B cell (primary cell): ENCODE data around the gene CD4. TPM values are rescaled to one million over a fixed set of nuclear protein-coding genes. Genes with fewer than 3 reads are reported as not detected.

Experiments
- ATAC-seq: fragments of 200-7000 bp; cut with Tn5 transposase; one replicate; pipeline ENCODE4 v1.10.0; 2021; ENCODE audit warnings: low read depth, mild to moderate bottlenecking, moderate number of reproducible peaks, moderate library complexity
- CTCF ChIA-PET: fragments of 350-600 bp; sonication (Branson Sonifier 250); formaldehyde crosslinking; loops from one replicate; lab custom pipeline; 2021; ENCODE audit warnings: antibody characterized with exemption, inconsistent platforms; lab: Charles Lee
- POLR2A ChIA-PET: fragments of 350-600 bp; sonication (Branson Sonifier 250); formaldehyde crosslinking; loops from one replicate; lab custom pipeline; 2021; ENCODE audit warnings: antibody characterized with exemption; lab: Charles Lee
- DNase-seq: peaks from one replicate; pipeline ENCODE4 v3.0.0; 2013
- H2AFZ ChIP-seq: 2 replicates; pipeline ENCODE4 v1.6.1; 2012; ENCODE audit warnings: mild to moderate bottlenecking, low read depth, low read length; ENCODE audit not compliant: insufficient read depth, poor library complexity, severe bottlenecking
- H3K27ac ChIP-seq, 2 donors: 1 replicate in 1 of 2; 2 replicates in 1 of 2; pipeline ENCODE4 v1.5.1; 2012 to 2013; ENCODE audit warnings: low read length in 2 of 2, mild to moderate bottlenecking in 2 of 2, moderate library complexity in 1 of 2
- H3K27me3 ChIP-seq, 4 experiments: fragments of 200-600 bp in 1 of 4; sonication (generic) in 1 of 4; replicated peaks in 1 of 4; 1 replicate in 2 of 4; 2 replicates in 2 of 4; pipeline versions ENCODE4 v1.6.1 to v1.7.0; 2013 to 2016; ENCODE audit warnings: low read length in 3 of 4, mild to moderate bottlenecking in 2 of 4, mixed read lengths in 1 of 4, moderate library complexity in 1 of 4; ENCODE audit not compliant: insufficient read depth in 4 of 4, control insufficient read depth in 3 of 4; ENCODE audit errors: control extremely low read depth in 1 of 4
- H3K36me3 ChIP-seq, 2 experiments: replicated peaks in 1 of 2; 1 replicate in 1 of 2; 2 replicates in 1 of 2; pipeline versions ENCODE4 v1.6.1 to v1.7.1; 2013; ENCODE audit warnings: low read length in 1 of 2; ENCODE audit not compliant: insufficient read depth in 2 of 2, control insufficient read depth in 1 of 2; ENCODE audit errors: control extremely low read depth in 1 of 2, extremely low read depth in 1 of 2
- H3K4me1 ChIP-seq, 2 donors: fragments of 200-600 bp in 1 of 2; sonication (generic) in 1 of 2; 1 replicate in 1 of 2; 2 replicates in 1 of 2; pipeline versions ENCODE4 v1.5.1 to v1.6.1; 2013 to 2017; ENCODE audit warnings: low read length in 2 of 2; ENCODE audit not compliant: control insufficient read depth in 2 of 2, insufficient read depth in 2 of 2
- H3K4me2 ChIP-seq: replicated peaks from 2 replicates; pipeline ENCODE3; 2012; ENCODE audit warnings: mild to moderate bottlenecking, low read depth, low read length; ENCODE audit not compliant: poor library complexity, severe bottlenecking
- H3K4me3 ChIP-seq, 5 experiments: fragments of 200-600 bp in 1 of 5; sonication (generic) in 1 of 5; 1 replicate in 3 of 5; 2 replicates in 2 of 5; pipeline versions ENCODE4 v1.5.1 to v1.7.0; 2011 to 2016; ENCODE audit warnings: low read length in 4 of 5, mild to moderate bottlenecking in 4 of 5, low read depth in 2 of 5, control low read depth in 1 of 5, moderate library complexity in 1 of 5; ENCODE audit not compliant: insufficient read depth in 1 of 5; ENCODE audit errors: control extremely low read depth in 1 of 5, extremely low read depth in 1 of 5
- H3K79me2 ChIP-seq: fragments of 200-600 bp; sonication (generic); one replicate; pipeline ENCODE4 v1.6.0; 2016; ENCODE audit warnings: low read length; ENCODE audit not compliant: control insufficient read depth, insufficient read depth
- H3K9ac ChIP-seq: fragments of 200-600 bp; sonication (generic); 2 replicates; pipeline ENCODE4 v1.6.1; 2017; ENCODE audit warnings: mild to moderate bottlenecking, low read length, moderate library complexity
- H3K9me3 ChIP-seq, 3 donors: one replicate each; pipeline versions ENCODE4 v1.6.1 to v1.7.1; 2013; ENCODE audit warnings: low read length in 2 of 3; ENCODE audit not compliant: control insufficient read depth in 2 of 3, insufficient read depth in 1 of 3; ENCODE audit errors: control extremely low read depth in 1 of 3
- H4K20me1 ChIP-seq: 2 replicates; pipeline ENCODE4 v1.6.0; 2012; ENCODE audit warnings: mild to moderate bottlenecking, low read length; ENCODE audit not compliant: insufficient read depth, control insufficient read depth, poor library complexity, severe bottlenecking
- H3K27ac Mint-ChIP-seq: one replicate; pipeline ENCODE4 v1.8.0; 2021; ENCODE audit warnings: mixed read lengths
- H3K27me3 Mint-ChIP-seq: one replicate; pipeline ENCODE4 v1.8.0; 2021; ENCODE audit warnings: mixed read lengths
- H3K4me1 Mint-ChIP-seq: one replicate; pipeline ENCODE4 v1.8.0; 2021; ENCODE audit warnings: mixed read lengths
- H3K4me3 Mint-ChIP-seq: one replicate; pipeline ENCODE4 v1.8.0; 2021; ENCODE audit warnings: mixed read lengths
- H3K9me3 Mint-ChIP-seq: one replicate; pipeline ENCODE4 v1.8.0; 2022; ENCODE audit warnings: mixed read lengths; ENCODE audit not compliant: insufficient read depth
- EZH2 ChIP-seq: IDR thresholded peaks from 2 replicates; pipeline ENCODE4 v1.6.1; 2012; ENCODE audit warnings: borderline replicate concordance, low read depth, mild to moderate bottlenecking, moderate library complexity, low read length; ENCODE audit not compliant: insufficient read depth, poor library complexity, severe bottlenecking
- WGBS: methylation state at CpG from one replicate; pipeline ENCODE4 v1.1.5; 2013; ENCODE audit warnings: missing lambda C conversion rate; ENCODE audit not compliant: insufficient coverage; 5-methylcytosine and 5-hydroxymethylcytosine counted together
- intact Hi-C: fragments of 100-400 bp; cut with micrococcal nuclease; formaldehyde crosslinking; loops from one replicate; pipeline ENCODE4 v1.10.0; 2022
- polyA plus RNA-seq: library from polyadenylated mRNA; depleted of rRNA; stranded (reverse); fragments of >200 nt; gene quantifications from 2 replicates; pipeline ENCODE4 v1.2.3, GENCODE V29; 2012
- total RNA-seq, 2 donors: library from RNA; stranded (reverse); fragments of 120-200 nt in 1 of 2; gene quantifications; 1 replicate in 1 of 2; 2 replicates in 1 of 2; pipeline versions ENCODE4 v1.2.3 to v1.2.4, GENCODE V29; 2013 to 2022
- TF ChIP-seq, protein P1 (sequence below): fragments of 200-600 bp; IDR thresholded peaks from one replicate; pipeline ENCODE4 v1.8.0; 2022; ENCODE audit warnings: antibody characterized with exemption, mild to moderate bottlenecking

Gene CD4
- total and polyA plus RNA-seq, 2 donors (not counting 1 experiment from before 2014, with no cell fraction given), result 0.49 to 2.2 TPM

- Mint-ChIP-seq H3K27me3 (peaks cover 9% of the 10 kb centered on the region), H3K27ac (no peak overlapping the region), H3K4me1 (peaks cover 9% of the 10 kb centered on the region), H3K9me3 (no peaks in the 10 kb centered on the region), H3K4me3 (no peak overlapping the region)
- no peak overlapping the region for H3K4me2 ChIP-seq
- DNase-seq, result no peak
- no peaks in the 10 kb centered on the region for H3K79me2 ChIP-seq
- no peaks in the 10 kb centered on the region for H3K9me3 ChIP-seq
- no peak overlapping the region for H2AFZ ChIP-seq
- POLR2A ChIA-PET, result interaction anchor here (0.6 kb wide), 1 partner anchor 77 kb away, joined by 4 read pairs; no protein-coding TSS in a partner anchor
- no peaks in the 10 kb centered on the region for H4K20me1 ChIP-seq
- WGBS, result 34% methylated on average over 6 of the region's 10 CpGs
- peaks cover 7 to 12% of the 10 kb centered on the region in 2 donors for H3K4me1 ChIP-seq
- no peaks in the 10 kb centered on the region for H3K36me3 ChIP-seq
- TF ChIP-seq, protein P1, sequence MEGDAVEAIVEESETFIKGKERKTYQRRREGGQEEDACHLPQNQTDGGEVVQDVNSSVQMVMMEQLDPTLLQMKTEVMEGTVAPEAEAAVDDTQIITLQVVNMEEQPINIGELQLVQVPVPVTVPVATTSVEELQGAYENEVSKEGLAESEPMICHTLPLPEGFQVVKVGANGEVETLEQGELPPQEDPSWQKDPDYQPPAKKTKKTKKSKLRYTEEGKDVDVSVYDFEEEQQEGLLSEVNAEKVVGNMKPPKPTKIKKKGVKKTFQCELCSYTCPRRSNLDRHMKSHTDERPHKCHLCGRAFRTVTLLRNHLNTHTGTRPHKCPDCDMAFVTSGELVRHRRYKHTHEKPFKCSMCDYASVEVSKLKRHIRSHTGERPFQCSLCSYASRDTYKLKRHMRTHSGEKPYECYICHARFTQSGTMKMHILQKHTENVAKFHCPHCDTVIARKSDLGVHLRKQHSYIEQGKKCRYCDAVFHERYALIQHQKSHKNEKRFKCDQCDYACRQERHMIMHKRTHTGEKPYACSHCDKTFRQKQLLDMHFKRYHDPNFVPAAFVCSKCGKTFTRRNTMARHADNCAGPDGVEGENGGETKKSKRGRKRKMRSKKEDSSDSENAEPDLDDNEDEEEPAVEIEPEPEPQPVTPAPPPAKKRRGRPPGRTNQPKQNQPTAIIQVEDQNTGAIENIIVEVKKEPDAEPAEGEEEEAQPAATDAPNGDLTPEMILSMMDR, result no peak
- TF ChIP-seq EZH2, result no peak
- no peak overlapping the region for H3K27ac ChIP-seq
- peaks cover 0 to 6% (median 2%) of the 10 kb centered on the region in 4 experiments for H3K27me3 ChIP-seq
- no peak overlapping the region for H3K4me3 ChIP-seq
- intact Hi-C loops, result no loop called here
- H3K9ac ChIP-seq, result no peak overlapping the region
- no peak for ATAC-seq
- CTCF ChIA-PET, result interaction anchor here (0.8 to 7.8 kb wide), 5 partner anchors 9 to 46 kb away, joined by 3 to 109 read pairs (median 4); partner anchors contain the start of gene MLF2
These were observed 6.3 kb upstream of the CD4 start for GRCh38 chr12:6782850-6783566.

DNA sequence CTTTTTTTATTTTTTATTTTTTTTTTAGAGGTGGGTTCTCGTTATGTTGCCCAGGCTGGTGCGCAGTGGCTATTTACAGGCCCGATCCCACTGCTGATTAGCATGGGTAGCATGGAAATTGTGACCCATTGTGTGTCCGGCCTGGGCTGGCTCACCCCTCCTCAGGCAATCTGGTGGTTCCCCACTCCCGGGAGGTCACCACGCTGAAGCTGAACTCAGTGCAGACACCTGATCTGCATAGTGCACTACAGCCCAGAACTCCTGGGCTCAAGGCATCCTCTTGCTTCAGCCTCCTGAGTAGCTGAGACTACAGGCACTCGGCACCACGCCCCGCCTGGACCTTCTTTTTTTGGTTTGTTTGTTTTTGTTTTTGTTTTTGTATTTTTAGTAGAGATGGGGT, 5.5 kb upstream of the CD4 start:
- no peak overlapping the region for H2AFZ ChIP-seq
- Mint-ChIP-seq H3K27ac (no peak overlapping the region), H3K4me3 (no peak overlapping the region), H3K9me3 (no peaks in the 10 kb centered on the region), H3K4me1 (peaks cover 3% of the 10 kb centered on the region), H3K27me3 (peaks cover 5% of the 10 kb centered on the region)
- no peaks in the 10 kb centered on the region for H3K36me3 ChIP-seq
- intact Hi-C loops, result no loop called here
- peaks cover 0 to 4% of the 10 kb centered on the region in 2 donors for H3K4me1 ChIP-seq
- no peak overlapping the region for H3K27ac ChIP-seq
- ATAC-seq, result no peak
- WGBS, result 94% methylated on average over 6 of the region's 9 CpGs
- no peak overlapping the region for H3K4me3 ChIP-seq
- DNase-seq, result no peak
- H3K4me2 ChIP-seq, result no peak overlapping the region
- TF ChIP-seq, protein P1, result no peak
- TF ChIP-seq EZH2, result no peak
- ChIA-PET CTCF (interaction anchor here (0.6 to 1.4 kb wide), 4 partner anchors 10 to 243 kb away, joined by 3 read pairs; no protein-coding TSS in a partner anchor), POLR2A (no interaction called here)
- no peaks in the 10 kb centered on the region for H4K20me1 ChIP-seq
- peaks cover 0 to 3% (median 0%) of the 10 kb centered on the region in 4 experiments for H3K27me3 ChIP-seq
- no peaks in the 10 kb centered on the region for H3K9me3 ChIP-seq
- no peak overlapping the region for H3K9ac ChIP-seq
- H3K79me2 ChIP-seq, result no peaks in the 10 kb centered on the region
